ENCODE data around the gene DUSP15.
A peak's percentile ranks its signal among the peaks of the same experiment; 100 is the strongest.

DUSP15 gene

GRCh38 chr20:31823360-31824124, 46.8 kb downstream of the DUSP15 start:
- Histone ChIP-seq H3K27ac (ENCODE audit: low read depth, low read length) (no peak overlapping the region), H3K9me3 (ENCODE audit: insufficient read depth, low read depth, low read length) (peaks cover 1% of the 10 kb centered on the region), H3K4me2 (ENCODE audit: low read length) (no peak overlapping the region), H3K4me3 (ENCODE audit: low read depth, low read length) (no peak overlapping the region), H2BK120ac (ENCODE audit: insufficient read depth, low read length, poor library complexity) (no peak overlapping the region), H3K18ac (ENCODE audit: low read length) (no peak overlapping the region), H3K27me3 (ENCODE audit: insufficient read depth, low read length) (no peaks in the 10 kb centered on the region), H3K4me1 (ENCODE audit: control insufficient read depth in 1 of 2, insufficient read depth in 2 of 2, low read length in 2 of 2) (peaks cover 0 to 3% of the 10 kb centered on the region in 2 experiments), H3K9ac (ENCODE audit: low read length) (no peak overlapping the region), H2BK12ac (ENCODE audit: low read length) (no peak overlapping the region), H3K23ac (ENCODE audit: low read length) (no peak overlapping the region), H3K79me2 (ENCODE audit: control insufficient read depth, insufficient read depth, low read length, poor library complexity) (no peaks in the 10 kb centered on the region), H3K4ac (ENCODE audit: low read depth, low read length) (no peak overlapping the region), H2AK5ac (ENCODE audit: low read length) (peak overlapping the region; percentile 11), H4K91ac (ENCODE audit: low read depth, low read length) (no peak overlapping the region), H3K36me3 (ENCODE audit: control insufficient read depth in 1 of 2, insufficient read depth in 2 of 2, low read length in 2 of 2) (no peaks in the 10 kb centered on the region), H3K79me1 (ENCODE audit: low read length) (no peaks in the 10 kb centered on the region), H4K8ac (ENCODE audit: low read depth, low read length) (no peak overlapping the region), H2BK5ac (ENCODE audit: low read depth, low read length, poor library complexity) (no peak overlapping the region), H3K14ac (ENCODE audit: low read length) (no peak overlapping the region), H2AFZ (ENCODE audit: insufficient read depth, low read length, poor library complexity) (no peak overlapping the region), H4K12ac (ENCODE audit: low read depth, low read length) (no peak overlapping the region)
- DNase-seq: no peak
- WGBS (ENCODE audit: extremely low coverage, insufficient coverage, insufficient read length): no CpG with 5 or more reads among the region's 14 CpGs

- Histone ChIP-seq H3K79me1 (ENCODE audit: low read length) (no peaks in the 10 kb centered on the region), H3K27me3 (ENCODE audit: insufficient read depth, low read length) (no peaks in the 10 kb centered on the region), H2AFZ (ENCODE audit: insufficient read depth, low read length, poor library complexity) (no peak overlapping the region), H3K36me3 (ENCODE audit: control insufficient read depth in 1 of 2, insufficient read depth in 2 of 2, low read length in 2 of 2) (no peaks in the 10 kb centered on the region), H3K79me2 (ENCODE audit: control insufficient read depth, insufficient read depth, low read length, poor library complexity) (no peaks in the 10 kb centered on the region), H3K4me1 (ENCODE audit: control insufficient read depth in 1 of 2, insufficient read depth in 2 of 2, low read length in 2 of 2) (peaks cover 0 to 3% of the 10 kb centered on the region in 2 experiments), H2BK5ac (ENCODE audit: low read depth, low read length, poor library complexity) (no peak overlapping the region), H3K4me2 (ENCODE audit: low read length) (no peak overlapping the region), H2BK120ac (ENCODE audit: insufficient read depth, low read length, poor library complexity) (no peak overlapping the region), H3K23ac (ENCODE audit: low read length) (no peak overlapping the region), H2AK5ac (ENCODE audit: low read length) (no peak overlapping the region), H3K27ac (ENCODE audit: low read depth, low read length) (no peak overlapping the region), H2BK12ac (ENCODE audit: low read length) (no peak overlapping the region), H3K14ac (ENCODE audit: low read length) (no peak overlapping the region), H4K8ac (ENCODE audit: low read depth, low read length) (no peak overlapping the region), H4K91ac (ENCODE audit: low read depth, low read length) (no peak overlapping the region), H3K4ac (ENCODE audit: low read depth, low read length) (no peak overlapping the region), H3K9ac (ENCODE audit: low read length) (no peak overlapping the region), H3K4me3 (ENCODE audit: low read depth, low read length) (no peak overlapping the region), H3K18ac (ENCODE audit: low read length) (no peak overlapping the region), H3K9me3 (ENCODE audit: insufficient read depth, low read depth, low read length) (no peaks in the 10 kb centered on the region), H4K12ac (ENCODE audit: low read depth, low read length) (no peak overlapping the region)
- WGBS (ENCODE audit: extremely low coverage, insufficient coverage, insufficient read length): no CpG with 5 or more reads among the region's 29 CpGs
- DNase-seq: peak; percentile 46 to 71
Measured at GRCh38 chr20:31822421-31823330, 47.7 kb downstream of the DUSP15 start.

GRCh38 chr20:31821427-31821826, 48.9 kb downstream of the DUSP15 start:
- Histone ChIP-seq H2AK5ac (ENCODE audit: low read length) (no peak overlapping the region), H3K9me3 (ENCODE audit: insufficient read depth, low read depth, low read length) (no peaks in the 10 kb centered on the region), H3K79me2 (ENCODE audit: control insufficient read depth, insufficient read depth, low read length, poor library complexity) (no peaks in the 10 kb centered on the region), H2BK12ac (ENCODE audit: low read length) (no peak overlapping the region), H3K36me3 (ENCODE audit: control insufficient read depth in 1 of 2, insufficient read depth in 2 of 2, low read length in 2 of 2) (no peaks in the 10 kb centered on the region), H3K27ac (ENCODE audit: low read depth, low read length) (no peak overlapping the region), H3K4ac (ENCODE audit: low read depth, low read length) (no peak overlapping the region), H3K4me2 (ENCODE audit: low read length) (no peak overlapping the region), H3K18ac (ENCODE audit: low read length) (no peak overlapping the region), H4K8ac (ENCODE audit: low read depth, low read length) (no peak overlapping the region), H4K12ac (ENCODE audit: low read depth, low read length) (no peak overlapping the region), H4K91ac (ENCODE audit: low read depth, low read length) (no peak overlapping the region), H2BK5ac (ENCODE audit: low read depth, low read length, poor library complexity) (no peak overlapping the region), H2BK120ac (ENCODE audit: insufficient read depth, low read length, poor library complexity) (no peak overlapping the region), H2AFZ (ENCODE audit: insufficient read depth, low read length, poor library complexity) (no peak overlapping the region), H3K4me1 (ENCODE audit: control insufficient read depth in 1 of 2, insufficient read depth in 2 of 2, low read length in 2 of 2) (peaks cover 0 to 3% of the 10 kb centered on the region in 2 experiments), H3K23ac (ENCODE audit: low read length) (no peak overlapping the region), H3K9ac (ENCODE audit: low read length) (no peak overlapping the region), H3K14ac (ENCODE audit: low read length) (no peak overlapping the region), H3K4me3 (ENCODE audit: low read depth, low read length) (no peak overlapping the region), H3K27me3 (ENCODE audit: insufficient read depth, low read length) (no peaks in the 10 kb centered on the region), H3K79me1 (ENCODE audit: low read length) (no peaks in the 10 kb centered on the region)
- WGBS (ENCODE audit: extremely low coverage, insufficient coverage, insufficient read length): no CpG with 5 or more reads among the region's 5 CpGs
- DNase-seq: no peak

GRCh38 chr20:31820228-31820627, 50.1 kb downstream of the DUSP15 start:
- Histone ChIP-seq H3K4me1 (ENCODE audit: control insufficient read depth in 1 of 2, insufficient read depth in 2 of 2, low read length in 2 of 2) (peaks cover 0 to 3% of the 10 kb centered on the region in 2 experiments), H3K27me3 (ENCODE audit: insufficient read depth, low read length) (no peaks in the 10 kb centered on the region), H3K4me2 (ENCODE audit: low read length) (no peak overlapping the region), H3K79me2 (ENCODE audit: control insufficient read depth, insufficient read depth, low read length, poor library complexity) (no peaks in the 10 kb centered on the region), H4K8ac (ENCODE audit: low read depth, low read length) (no peak overlapping the region), H3K4ac (ENCODE audit: low read depth, low read length) (no peak overlapping the region), H3K18ac (ENCODE audit: low read length) (no peak overlapping the region), H2AK5ac (ENCODE audit: low read length) (no peak overlapping the region), H3K79me1 (ENCODE audit: low read length) (no peaks in the 10 kb centered on the region), H2AFZ (ENCODE audit: insufficient read depth, low read length, poor library complexity) (no peak overlapping the region), H4K91ac (ENCODE audit: low read depth, low read length) (no peak overlapping the region), H3K4me3 (ENCODE audit: low read depth, low read length) (no peak overlapping the region), H3K36me3 (ENCODE audit: control insufficient read depth in 1 of 2, insufficient read depth in 2 of 2, low read length in 2 of 2) (no peaks in the 10 kb centered on the region), H4K12ac (ENCODE audit: low read depth, low read length) (no peak overlapping the region), H2BK5ac (ENCODE audit: low read depth, low read length, poor library complexity) (no peak overlapping the region), H2BK120ac (ENCODE audit: insufficient read depth, low read length, poor library complexity) (no peak overlapping the region), H3K9ac (ENCODE audit: low read length) (no peak overlapping the region), H3K14ac (ENCODE audit: low read length) (no peak overlapping the region), H2BK12ac (ENCODE audit: low read length) (no peak overlapping the region), H3K27ac (ENCODE audit: low read depth, low read length) (no peak overlapping the region), H3K23ac (ENCODE audit: low read length) (no peak overlapping the region), H3K9me3 (ENCODE audit: insufficient read depth, low read depth, low read length) (no peaks in the 10 kb centered on the region)
- WGBS (ENCODE audit: extremely low coverage, insufficient coverage, insufficient read length): no CpG with 5 or more reads among the region's 6 CpGs
- DNase-seq: no peak

Data from trophoblast cell (in vitro differentiated cells and primary cell).